Activated T-cell treated with anti-CD3 and anti-CD28 coated beads, Interleukin-2, amount 50 U/mL, for 1 hour (primary cell): ENCODE results near the gene LIG1.

Experiments used
- DNase-seq: peaks from one replicate; pipeline ENCODE4 v3.0.0-alpha.2; 2020

The LIG1 gene

DNA sequence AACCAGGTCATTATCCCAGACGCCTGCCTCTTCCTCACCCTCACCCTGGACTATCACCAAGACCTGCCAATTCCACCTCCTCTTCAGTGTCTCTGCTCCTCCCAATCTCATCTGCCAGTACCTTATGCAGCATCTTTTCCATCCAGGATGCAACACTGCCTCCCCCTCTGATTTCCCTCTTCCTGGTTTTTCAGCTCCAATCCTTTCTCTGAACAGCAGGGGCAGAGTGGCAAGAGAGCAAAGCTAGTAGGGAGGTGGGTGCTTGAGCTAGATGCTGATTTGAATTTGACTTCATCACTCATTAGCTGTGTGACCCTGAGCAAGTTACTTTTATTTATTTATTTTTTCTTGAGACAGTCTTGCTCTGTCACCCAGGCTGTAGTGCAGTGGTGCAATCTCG lies 100.7 kb downstream of the LIG1 start:
- no peak for DNase-seq
